GM12878 (cell line): ENCODE measurements around the gene DNAH17. TPM values are rescaled to one million over a fixed set of nuclear protein-coding genes. Genes with fewer than 3 reads are reported as not detected.

Experiments used
- ATAC-seq: fragments of 200-7000 bp; cut with Tn5 transposase; 3 replicates; pipeline ENCODE4 v1.9.1; 2020; ENCODE audit warnings: mild to moderate bottlenecking, moderate library complexity
- BruUV-seq: library from RNA; stranded (reverse); fragments of 400-500 nt; replicated peaks from 2 replicates; lab custom pipeline; 2021; lab: Mats Ljungman, UMichigan
- CTCF ChIA-PET: fragments of 300-600 bp; sonication (Branson Sonifier 250); formaldehyde crosslinking; extraction: SDS; loops from one replicate; lab custom pipeline; 2021; ENCODE audit warnings: inconsistent platforms; lab: Yijun Ruan, JAX
- POLR2A ChIA-PET: fragments of 350-600 bp; formaldehyde crosslinking; extraction: SDS; loops from one replicate; lab custom pipeline; 2021; ENCODE audit warnings: inconsistent platforms; lab: Charles Lee
- RAD21 ChIA-PET: fragments of 300-600 bp; sonication (Branson Sonifier 250); formaldehyde crosslinking; loops from one replicate; lab custom pipeline; 2023; ENCODE audit warnings: antibody characterized with exemption; ENCODE audit not compliant: unreplicated experiment; lab: Charles Lee
- SMC1A ChIA-PET: fragments of 300-600 bp; sonication (Branson Sonifier 250); formaldehyde crosslinking; loops from one replicate; lab custom pipeline; 2023; ENCODE audit not compliant: unreplicated experiment, uncharacterized antibody; lab: Charles Lee
- DNase-seq: peaks from one replicate; pipeline ENCODE4 v3.0.0-alpha.2; 2011; ENCODE audit warnings: low read depth, low spot score
- FAIRE-seq: peaks from 3 replicates; lab custom pipeline; 2011; peaks lifted over from hg19 to GRCh38; lab: Jason Lieb, UNC
- H2AFZ ChIP-seq: 2 replicates; pipeline ENCODE4 v1.6.0; 2011; ENCODE audit warnings: low read depth, low read length, control low read depth; ENCODE audit not compliant: control insufficient read depth
- H3K27ac ChIP-seq: 2 replicates; pipeline ENCODE4 v1.5.1; 2011; ENCODE audit warnings: control low read depth; ENCODE audit not compliant: control insufficient read depth, insufficient read depth
- H3K27me3 ChIP-seq, 2 experiments: replicated peaks in 1 of 2; 2 replicates each; pipeline versions ENCODE4 v1.6.0 to v1.6.1; 2011; ENCODE audit warnings: low read length in 1 of 2; ENCODE audit not compliant: control insufficient read depth in 2 of 2, insufficient read depth in 2 of 2
- H3K36me3 ChIP-seq, 2 experiments: 2 replicates each; pipeline ENCODE4 v1.5.1; 2011; ENCODE audit warnings: low read length in 1 of 2; ENCODE audit not compliant: control insufficient read depth in 2 of 2, insufficient read depth in 2 of 2
- H3K4me1 ChIP-seq: 2 replicates; pipeline ENCODE4 v1.6.1; 2011; ENCODE audit warnings: mild to moderate bottlenecking, low read length, moderate library complexity, mixed read lengths; ENCODE audit not compliant: control insufficient read depth, insufficient read depth
- H3K4me2 ChIP-seq: 2 replicates; pipeline ENCODE4 v1.6.0; 2011; ENCODE audit warnings: control low read depth; ENCODE audit not compliant: control insufficient read depth, insufficient read depth
- H3K4me3 ChIP-seq: fragments of 200-600 bp; sonication (generic); 2 replicates; pipeline ENCODE4 v1.5.1; 2016
- H3K79me2 ChIP-seq: 2 replicates; pipeline ENCODE4 v1.6.0; 2011; ENCODE audit warnings: low read length; ENCODE audit not compliant: control insufficient read depth, insufficient read depth
- H3K9ac ChIP-seq: 2 replicates; pipeline ENCODE4 v1.8.0; 2011; ENCODE audit warnings: low read length, control low read depth, mixed read lengths; ENCODE audit not compliant: control insufficient read depth, insufficient read depth
- H3K9me3 ChIP-seq: replicated peaks from 3 replicates; pipeline ENCODE4 v1.5.1; 2011; ENCODE audit warnings: mild to moderate bottlenecking, low read length; ENCODE audit not compliant: control insufficient read depth, insufficient read depth
- H4K20me1 ChIP-seq: 2 replicates; pipeline ENCODE4 v1.6.0; 2011; ENCODE audit not compliant: control insufficient read depth, insufficient read depth
- BMI1 ChIP-seq: fragments of 450-650 bp; IDR thresholded peaks from 2 replicates; pipeline ENCODE4 v1.6.1; 2016; ENCODE audit warnings: mild to moderate bottlenecking, moderate library complexity, borderline replicate concordance
- CUX1 ChIP-seq: IDR thresholded peaks from 2 replicates; pipeline ENCODE4 v1.6.1; 2012; ENCODE audit warnings: improper control_type of control experiment, low read depth, low read length; ENCODE audit not compliant: insufficient replicate concordance
- DPF2 ChIP-seq: fragments of 450-650 bp; IDR thresholded peaks from 2 replicates; pipeline ENCODE4 v1.6.1; 2017; ENCODE audit warnings: mild to moderate bottlenecking
- ETV6 ChIP-seq, 2 experiments: fragments of 450-650 bp in 1 of 2; IDR thresholded peaks in 1 of 2; conservative IDR thresholded peaks in 1 of 2; 2 replicates each; pipeline ENCODE4 v1.6.1; 2014; ENCODE audit warnings: antibody characterized with exemption in 1 of 2, borderline replicate concordance in 1 of 2, low read depth in 1 of 2, mild to moderate bottlenecking in 1 of 2, moderate library complexity in 1 of 2
- IRF4 ChIP-seq: IDR thresholded peaks from 2 replicates; pipeline ENCODE4 v1.6.1; 2011; ENCODE audit warnings: low read depth, low read length
- PBX3 ChIP-seq: IDR thresholded peaks from 2 replicates; pipeline ENCODE4 v1.6.1; 2011; ENCODE audit warnings: mild to moderate bottlenecking, low read depth, low read length, moderate library complexity; ENCODE audit not compliant: insufficient replicate concordance
- POU2F2 ChIP-seq: IDR thresholded peaks from 3 replicates; pipeline ENCODE4 v1.6.1; 2011; ENCODE audit warnings: low read depth, mild to moderate bottlenecking, low read length, borderline replicate concordance
- SUPT20H ChIP-seq: IDR thresholded peaks from 2 replicates; pipeline ENCODE4 v1.6.1; 2011; ENCODE audit warnings: low read depth, mild to moderate bottlenecking, low read length, moderate library complexity, borderline replicate concordance; ENCODE audit not compliant: control insufficient read depth
- WRNIP1 ChIP-seq: IDR thresholded peaks from 2 replicates; pipeline ENCODE4 v1.6.1; 2011; ENCODE audit warnings: low read depth, low read length, improper control_type of control experiment, borderline replicate concordance
- YY1 ChIP-seq: IDR thresholded peaks from 2 replicates; pipeline ENCODE4 v1.6.1; 2011; ENCODE audit warnings: low read depth, mild to moderate bottlenecking, low read length
- WGBS: methylation state at CpG from one replicate; pipeline ENCODE4 v1.1.6; 2016; ENCODE audit warnings: low lambda C conversion rate; ENCODE audit not compliant: insufficient replicate concordance, insufficient coverage; ENCODE audit errors: missing lambda C conversion rate; 5-methylcytosine and 5-hydroxymethylcytosine counted together
- in situ Hi-C: fragments of 300-500 bp; cut with MboI; formaldehyde crosslinking; loops from 9 replicates; pipeline ENCODE4 v1.14.3; 2018; ENCODE audit warnings: mixed read lengths
- intact Hi-C: fragments of 100-400 bp; cut with micrococcal nuclease; formaldehyde crosslinking; loops from one replicate; pipeline ENCODE4 v1.14.2; 2022; ENCODE audit not compliant: unreplicated experiment
- polyA plus RNA-seq, 11 experiments: library from polyadenylated mRNA; depleted of rRNA in 4 of 11; unstranded in 6 of 11; stranded (reverse) in 5 of 11; fragments of >200 nt; fragmentation: Nextera tagmentation in 4 of 11; fragmentation: Illumina TruSeq in 1 of 11; extraction: Ambion mirVana in 4 of 11; extraction: Trizol in 1 of 11; gene quantifications; 1 replicate in 1 of 11; 2 replicates in 10 of 11; pipeline versions ENCODE4 v1.2.1 to v1.2.3, GENCODE V29; 2011 to 2016; ENCODE audit warnings: inconsistent platforms in 2 of 11, missing spikeins in 2 of 11, low read depth in 1 of 11
- total RNA-seq, 4 experiments: library from RNA; depleted of rRNA in 3 of 4; stranded (reverse); fragments of >200 nt in 3 of 4; fragmentation: Illumina TruSeq in 1 of 4; extraction: Trizol in 1 of 4; gene quantifications; 2 replicates each; pipeline versions ENCODE4 v1.2.1 to v1.2.3, GENCODE V29; 2013 to 2021

Gene DNAH17
- total and polyA plus RNA-seq, 10 of the 15 experiments (the other 5 are each of a cell fraction or from before 2014, with no cell fraction given), result 0.16 to 2.9 (median 0.56) TPM

- 0% methylated on average over 2 of the region's 2 CpGs for WGBS
- TF ChIP-seq ETV6 (conservative IDR thresholded peaks at IDR 0.05 in 1 of 2, IDR thresholded peaks at IDR 0.05 in 1 of 2; ENCODE audit: borderline replicate concordance in 1 of 2, low read depth in 1 of 2) (no peak), POU2F2 (no peak), CUX1 (no peak), SUPT20H (no peak), PBX3 (no peak), DPF2 (no peak), YY1 (no peak), BMI1 (no peak), IRF4 (no peak), WRNIP1 (no peak)
- Histone ChIP-seq H3K4me2 (no peak overlapping the region), H3K9ac (no peak overlapping the region), H4K20me1 (no peaks in the 10 kb centered on the region), H2AFZ (no peak overlapping the region), H3K36me3 (no peaks in the 10 kb centered on the region), H3K79me2 (no peaks in the 10 kb centered on the region), H3K27ac (no peak overlapping the region), H3K27me3 (no peaks in the 10 kb centered on the region), H3K4me1 (no peaks in the 10 kb centered on the region), H3K4me3 (no peak overlapping the region), H3K9me3 (no peaks in the 10 kb centered on the region)
- SMC1A ChIA-PET, result no interaction called here
- in situ Hi-C loops (no loop called here), intact Hi-C loops (no loop called here)
- no peak for ATAC-seq
- RAD21 ChIA-PET, result no interaction called here
- FAIRE-seq, result no peak
- no peak for DNase-seq
- BruUV-seq, result no TSS peak
- CTCF ChIA-PET, result interaction anchor here (1.2 kb wide), 1 partner anchor 20 kb away, joined by 3 read pairs; no protein-coding TSS in a partner anchor
- POLR2A ChIA-PET, result no interaction called here
Measured at GRCh38 chr17:78517421-78517820, 59.8 kb downstream of the DNAH17 start.
